A673 (cell line): ENCODE results near the gene CREB5. TPM values are rescaled to one million over a fixed set of nuclear protein-coding genes. Genes with fewer than 3 reads are reported as not detected.

Experiments used
- BruUV-seq: library from RNA; stranded (reverse); fragments of 400-500 nt; replicated peaks from 2 replicates; lab custom pipeline; 2021; lab: Mats Ljungman, UMichigan
- CTCF ChIA-PET: fragments of 300-600 bp; sonication (Branson Sonifier 250); formaldehyde crosslinking; loops from one replicate; lab custom pipeline; 2022; ENCODE audit warnings: antibody characterized with exemption; lab: Charles Lee
- POLR2A ChIA-PET: fragments of 300-600 bp; sonication (Branson Sonifier 250); formaldehyde crosslinking; loops from one replicate; lab custom pipeline; 2022; ENCODE audit warnings: antibody characterized with exemption; ENCODE audit not compliant: low non-redundant PET; lab: Charles Lee
- DNase-seq: peaks from one replicate; pipeline ENCODE4 v3.0.0-alpha.2; 2015; ENCODE audit warnings: low spot score
- H3K27ac ChIP-seq: fragments of 200-600 bp; sonication (generic); 2 replicates; pipeline ENCODE4 v1.5.1; 2016; ENCODE audit warnings: mixed run types, low read depth, mild to moderate bottlenecking, mixed read lengths, antibody characterized with exemption, low read length; ENCODE audit not compliant: poor library complexity, severe bottlenecking
- H3K27me3 ChIP-seq: fragments of 200-600 bp; sonication (generic); replicated peaks from 2 replicates; pipeline ENCODE4 v1.6.1; 2017; ENCODE audit warnings: mixed run types, low read depth, mild to moderate bottlenecking, mixed read lengths, antibody characterized with exemption, low read length; ENCODE audit not compliant: insufficient read depth, poor library complexity
- H3K36me3 ChIP-seq: fragments of 200-600 bp; sonication (generic); 2 replicates; pipeline ENCODE4 v1.6.1; 2016; ENCODE audit warnings: mixed run types, mild to moderate bottlenecking, mixed read lengths, antibody characterized with exemption, low read length; ENCODE audit not compliant: insufficient read depth, poor library complexity, severe bottlenecking
- H3K4me1 ChIP-seq: fragments of 200-600 bp; sonication (generic); 2 replicates; pipeline ENCODE4 v1.6.1; 2017; ENCODE audit warnings: mixed run types, mild to moderate bottlenecking, mixed read lengths, antibody characterized with exemption, low read length; ENCODE audit not compliant: insufficient read depth, poor library complexity, severe bottlenecking
- H3K4me3 ChIP-seq: fragments of 200-600 bp; sonication (generic); 2 replicates; pipeline ENCODE4 v1.5.1; 2016; ENCODE audit warnings: low read depth, mixed run types, mild to moderate bottlenecking, mixed read lengths, low read length; ENCODE audit not compliant: poor library complexity, severe bottlenecking
- H3K9me3 ChIP-seq: fragments of 200-600 bp; sonication (generic); 2 replicates; pipeline ENCODE4 v1.6.1; 2016; ENCODE audit warnings: mixed run types, low read depth, mild to moderate bottlenecking, mixed read lengths, antibody characterized with exemption, low read length; ENCODE audit not compliant: poor library complexity, severe bottlenecking
- CTCF ChIP-seq: fragments of 300-800, 200-600 bp; sonication (generic); conservative IDR thresholded peaks from 2 replicates; pipeline ENCODE4 v1.5.1; 2017; ENCODE audit warnings: low read depth, mild to moderate bottlenecking, antibody characterized with exemption, low read length, moderate library complexity, mixed read lengths
- EZH2 ChIP-seq: fragments of 200-600 bp; sonication (generic); IDR thresholded peaks from 2 replicates; pipeline ENCODE4 v1.6.1; 2017; ENCODE audit warnings: borderline replicate concordance, low read depth, mild to moderate bottlenecking, mixed read lengths, antibody characterized with exemption, low read length; ENCODE audit not compliant: poor library complexity, severe bottlenecking
- intact Hi-C: fragments of 100-400 bp; cut with micrococcal nuclease; formaldehyde crosslinking; loops from one replicate; pipeline ENCODE4 v1.10.0; 2022; ENCODE audit not compliant: unreplicated experiment
- total RNA-seq: library from RNA; stranded (reverse); gene quantifications from 2 replicates; pipeline ENCODE4 v1.2.3, GENCODE V29; 2021

Gene CREB5
- total RNA-seq, 1 experiment from 2014 or later, result 10.3 TPM

GRCh38 chr7:28718545-28718944 is 306.2 kb downstream of the CREB5 start:
- H3K27ac ChIP-seq, result no peak overlapping the region
- no TSS peak for BruUV-seq

GRCh38 chr7:28722684-28723083 is 310.4 kb downstream of the CREB5 start:
- intact Hi-C loops, result no loop called here
- Histone ChIP-seq H3K27ac (no peak overlapping the region), H3K4me1 (no peaks in the 10 kb centered on the region), H3K9me3 (no peaks in the 10 kb centered on the region), H3K4me3 (no peak overlapping the region), H3K27me3 (no peaks in the 10 kb centered on the region), H3K36me3 (no peaks in the 10 kb centered on the region)
- ChIA-PET POLR2A (interaction anchor here (0.7 kb wide), 1 partner anchor 14 kb away, joined by 3 read pairs; no protein-coding TSS in a partner anchor), CTCF (no interaction called here)
- no peak for TF ChIP-seq CTCF
- no peak for TF ChIP-seq EZH2
- no TSS peak for BruUV-seq
- DNase-seq, result no peak

More at GRCh38 chr7:28718545-28718944, 306.2 kb downstream of the CREB5 start:
- H3K27me3 ChIP-seq, result no peaks in the 10 kb centered on the region
- TF ChIP-seq CTCF, result no peak
- no peak for TF ChIP-seq EZH2
- H3K4me1 ChIP-seq, result no peaks in the 10 kb centered on the region
- no peaks in the 10 kb centered on the region for H3K9me3 ChIP-seq
- intact Hi-C loops, result no loop called here
- no peak overlapping the region for H3K4me3 ChIP-seq
- H3K36me3 ChIP-seq, result no peaks in the 10 kb centered on the region
- no peak for DNase-seq
- ChIA-PET POLR2A (no interaction called here), CTCF (no interaction called here)

GRCh38 chr7:28723336-28723735 is 311.0 kb downstream of the CREB5 start:
- POLR2A ChIA-PET, result no interaction called here
- H3K9me3 ChIP-seq, result no peaks in the 10 kb centered on the region
- no peaks in the 10 kb centered on the region for H3K4me1 ChIP-seq
- intact Hi-C loops, result no loop called here
- CTCF ChIA-PET, result no interaction called here
- no peaks in the 10 kb centered on the region for H3K27me3 ChIP-seq
- H3K27ac ChIP-seq, result no peak overlapping the region
- DNase-seq, result no peak
- no peak overlapping the region for H3K4me3 ChIP-seq
- no peaks in the 10 kb centered on the region for H3K36me3 ChIP-seq
- no peak for TF ChIP-seq CTCF
- no peak for TF ChIP-seq EZH2
- BruUV-seq, result no TSS peak
